Endothelial cell of umbilical vein (primary cell): ENCODE data around the gene MREG. TPM values are rescaled to one million over a fixed set of nuclear protein-coding genes. Genes with fewer than 3 reads are reported as not detected.

Source experiments
- BruUV-seq: library from RNA; stranded (reverse); fragments of 400-500 nt; replicated peaks from 2 replicates; lab custom pipeline; 2021; lab: Mats Ljungman, UMichigan
- CTCF ChIA-PET: fragments of 300-600, 350-600 bp; sonication (Branson Sonifier 250); formaldehyde crosslinking; loops from one replicate; lab custom pipeline; 2021; ENCODE audit warnings: antibody characterized with exemption, inconsistent platforms; lab: Charles Lee
- POLR2A ChIA-PET: fragments of 300-600, 350-600 bp; sonication (Branson Sonifier 250); formaldehyde crosslinking; loops from one replicate; lab custom pipeline; 2021; ENCODE audit warnings: antibody characterized with exemption, inconsistent platforms; lab: Charles Lee
- DNase-seq: peaks from one replicate; pipeline ENCODE4 v3.0.0-alpha.2; 2011; ENCODE audit warnings: low read depth, low spot score
- FAIRE-seq: peaks from 2 replicates; lab custom pipeline; 2011; peaks lifted over from hg19 to GRCh38; lab: Jason Lieb, UNC
- H2AFZ ChIP-seq: 2 replicates; pipeline ENCODE4 v1.6.0; 2012; ENCODE audit warnings: low read depth, low read length, control low read depth, inconsistent platforms
- H3K27ac ChIP-seq: 2 replicates; pipeline ENCODE4 v1.5.1; 2011; ENCODE audit warnings: low read depth, mild to moderate bottlenecking, control low read depth, low read length, moderate library complexity; ENCODE audit not compliant: insufficient read depth
- H3K27me3 ChIP-seq, 2 experiments: 2 replicates each; pipeline versions ENCODE4 v1.6.0 to v1.6.1; 2011; ENCODE audit warnings: low read length in 2 of 2, mixed read lengths in 1 of 2; ENCODE audit not compliant: control insufficient read depth in 2 of 2, insufficient read depth in 2 of 2
- H3K36me3 ChIP-seq, 2 experiments: 2 replicates in 1 of 2; 3 replicates in 1 of 2; pipeline ENCODE4 v1.5.1; 2011; ENCODE audit warnings: low read length in 2 of 2, mild to moderate bottlenecking in 1 of 2, moderate library complexity in 1 of 2; ENCODE audit not compliant: control insufficient read depth in 2 of 2, insufficient read depth in 2 of 2; ENCODE audit errors: extremely low read depth in 1 of 2
- H3K4me1 ChIP-seq: 3 replicates; pipeline ENCODE4 v1.5.1; 2011; ENCODE audit warnings: mild to moderate bottlenecking, low read length; ENCODE audit not compliant: control insufficient read depth, insufficient read depth; ENCODE audit errors: extremely low read depth
- H3K4me2 ChIP-seq: 2 replicates; pipeline ENCODE4 v1.6.1; 2011; ENCODE audit warnings: low read length, control low read depth, mixed read lengths; ENCODE audit not compliant: insufficient read depth
- H3K4me3 ChIP-seq, 3 experiments: fragments of 200-600 bp in 1 of 3; sonication (generic), shearing (Covaris generic) in 1 of 3; replicated peaks in 1 of 3; 2 replicates each; pipeline ENCODE4 v1.5.1; 2011 to 2016; ENCODE audit warnings: control low read depth in 3 of 3, low read length in 3 of 3, mild to moderate bottlenecking in 2 of 3, inconsistent platforms in 1 of 3, low read depth in 1 of 3, moderate library complexity in 1 of 3; ENCODE audit not compliant: insufficient read depth in 1 of 3
- H3K79me2 ChIP-seq: 2 replicates; pipeline ENCODE4 v1.6.0; 2012; ENCODE audit warnings: low read length, inconsistent platforms; ENCODE audit not compliant: control insufficient read depth, insufficient read depth
- H3K9ac ChIP-seq: replicated peaks from 2 replicates; pipeline ENCODE3; 2011; ENCODE audit warnings: low read length, control low read depth; ENCODE audit not compliant: insufficient read depth; ENCODE audit errors: extremely low read depth
- H3K9me1 ChIP-seq: replicated peaks from 3 replicates; pipeline ENCODE4 v1.6.0; 2011; ENCODE audit warnings: mild to moderate bottlenecking, low read length; ENCODE audit not compliant: control insufficient read depth, insufficient read depth; ENCODE audit errors: extremely low read depth
- H3K9me3 ChIP-seq: replicated peaks from 2 replicates; pipeline ENCODE4 v1.5.1; 2012; ENCODE audit warnings: low read length, inconsistent platforms; ENCODE audit not compliant: control insufficient read depth, insufficient read depth
- H4K20me1 ChIP-seq: replicated peaks from 2 replicates; pipeline ENCODE3; 2011; ENCODE audit warnings: mild to moderate bottlenecking, low read length; ENCODE audit not compliant: control insufficient read depth, insufficient read depth; ENCODE audit errors: extremely low read depth
- CTCF ChIP-seq, 2 donors: IDR thresholded peaks; 1 replicate in 1 of 2; 2 replicates in 1 of 2; pipeline ENCODE4 v1.5.1; 2011; ENCODE audit warnings: low read length in 2 of 2, mild to moderate bottlenecking in 2 of 2, moderate library complexity in 2 of 2, control low read depth in 1 of 2, inconsistent platforms in 1 of 2, low read depth in 1 of 2; ENCODE audit not compliant: insufficient read depth in 1 of 2; ENCODE audit errors: extremely low read depth in 1 of 2
- EZH2 ChIP-seq: IDR thresholded peaks from 2 replicates; pipeline ENCODE4 v1.6.1; 2012; ENCODE audit warnings: borderline replicate concordance, low read depth, mild to moderate bottlenecking, moderate library complexity, low read length, inconsistent platforms; ENCODE audit not compliant: severe bottlenecking
- FOS ChIP-seq: IDR thresholded peaks from 2 replicates; pipeline ENCODE4 v1.6.1; 2011; ENCODE audit warnings: mild to moderate bottlenecking, low read length, moderate library complexity, borderline replicate concordance; ENCODE audit not compliant: insufficient read depth
- GATA2 ChIP-seq: IDR thresholded peaks from 2 replicates; pipeline ENCODE4 v1.7.0; 2011; ENCODE audit warnings: low read depth, mild to moderate bottlenecking, moderate library complexity, mixed read lengths, low read length; ENCODE audit not compliant: insufficient read length, insufficient read depth
- JUN ChIP-seq: IDR thresholded peaks from 2 replicates; pipeline ENCODE4 v1.6.1; 2011; ENCODE audit warnings: borderline replicate concordance, low read depth; ENCODE audit not compliant: insufficient read length, insufficient read depth
- MAX ChIP-seq: IDR thresholded peaks from 2 replicates; pipeline ENCODE4 v1.6.1; 2011; ENCODE audit not compliant: insufficient read depth, insufficient read length
- MYC ChIP-seq: IDR thresholded peaks from one replicate; pipeline ENCODE4 v1.6.1; 2011; ENCODE audit warnings: mild to moderate bottlenecking, low read depth, low read length
- POLR2A ChIP-seq: IDR thresholded peaks from 2 replicates; pipeline ENCODE4 v1.6.1; 2012; ENCODE audit warnings: low read depth, mild to moderate bottlenecking, control low read depth, low read length
- POLR2AphosphoS5 ChIP-seq: IDR thresholded peaks from 2 replicates; pipeline ENCODE4 v1.6.1; 2012; ENCODE audit warnings: low read depth, mild to moderate bottlenecking, control low read depth, low read length, moderate library complexity; ENCODE audit not compliant: insufficient read depth
- dilution Hi-C: fragments of 300-500 bp; cut with MboI; formaldehyde crosslinking; loops from one replicate; pipeline ENCODE4 v1.15.0; 2019; ENCODE audit warnings: low sequenced_read_pairs; ENCODE audit not compliant: extremely low pct_ligation_motif_present
- intact Hi-C: fragments of 100-400 bp; cut with micrococcal nuclease; formaldehyde crosslinking; loops from one replicate; pipeline ENCODE4 v1.10.0; 2022
- polyA plus RNA-seq, 4 experiments: library from polyadenylated mRNA; depleted of rRNA in 3 of 4; stranded (reverse) in 3 of 4; unstranded in 1 of 4; fragments of >200 nt; gene quantifications; 2 replicates each; pipeline versions ENCODE4 v1.2.1 to v1.2.3, GENCODE V29; 2011 to 2012; ENCODE audit warnings: missing spikeins in 1 of 4
- total RNA-seq: library from RNA; stranded (reverse); gene quantifications from 2 replicates; pipeline ENCODE4 v1.2.3, GENCODE V29; 2021

Gene MREG
- total and polyA plus RNA-seq, 2 donors (not counting 3 experiments of a cell fraction or from before 2014, with no cell fraction given) = 0.41 to 3.9 TPM

- intact Hi-C loops = no loop called here
- no peaks in the 10 kb centered on the region for H3K79me2 ChIP-seq
- no peak overlapping the region for H3K27ac ChIP-seq
- no peak overlapping the region for H3K4me3 ChIP-seq
- no peaks in the 10 kb centered on the region for H3K27me3 ChIP-seq
- no TSS peak for BruUV-seq
- dilution Hi-C loops = no loop called here
- ChIA-PET POLR2A (no interaction called here), CTCF (interaction anchor here (1.0 to 1.5 kb wide), 4 partner anchors 8 to 60 kb away, joined by 4 to 8 read pairs (median 6); no protein-coding TSS in a partner anchor)
- H2AFZ ChIP-seq = no peak overlapping the region
- TF ChIP-seq MAX (no peak), JUN (no peak), POLR2AphosphoS5 (no peak), EZH2 (no peak), GATA2 (no peak), FOS (no peak), POLR2A (no peak), MYC (no peak), CTCF (IDR thresholded peaks at IDR 0.05; ENCODE audit: extremely low read depth in 1 of 2, insufficient read depth in 1 of 2, low read depth in 1 of 2, low read length in 2 of 2) (no peak)
- no peaks in the 10 kb centered on the region for H4K20me1 ChIP-seq
- H3K9me3 ChIP-seq = no peaks in the 10 kb centered on the region
- DNase-seq (no peak), FAIRE-seq (no peak)
- no peaks in the 10 kb centered on the region for H3K9me1 ChIP-seq
- no peaks in the 10 kb centered on the region for H3K36me3 ChIP-seq
- H3K9ac ChIP-seq = no peak overlapping the region
- H3K4me1 ChIP-seq = peaks cover 15% of the 10 kb centered on the region
- no peak overlapping the region for H3K4me2 ChIP-seq
Measured at GRCh38 chr2:216008387-216008786, 5.0 kb downstream of the MREG start.
